AG04449 (cell line): ENCODE measurements around the gene ZDHHC4.
"Not testable (repeated sequence)": the region's sequence is repeated elsewhere in the genome, so short reads cannot be mapped to it uniquely, and the experiment has no call there.

ENCODE experiments used
- CTCF ChIA-PET: fragments of 350-600 bp; formaldehyde crosslinking; extraction: SDS; loops from one replicate; lab custom pipeline; 2021; ENCODE audit warnings: antibody characterized with exemption; lab: Yijun Ruan, JAX
- POLR2A ChIA-PET: fragments of 400-600, 350-600 bp; formaldehyde crosslinking; extraction: SDS; loops from one replicate; lab custom pipeline; 2020; ENCODE audit warnings: antibody characterized with exemption, inconsistent platforms; lab: Yijun Ruan, JAX
- DNase-seq: peaks from one replicate; pipeline ENCODE4 v3.0.0-alpha.2; 2010; ENCODE audit warnings: low read depth, low spot score
- H3K4me3 ChIP-seq: 2 replicates; pipeline ENCODE4 v1.5.1; 2011; ENCODE audit warnings: low read depth, mild to moderate bottlenecking, control low read depth, low read length
- TF ChIP-seq, protein P1 (sequence below): IDR thresholded peaks from one replicate; pipeline ENCODE4 v1.5.1; 2011; ENCODE audit warnings: mild to moderate bottlenecking, moderate library complexity, low read length, control low read depth, inconsistent platforms; ENCODE audit not compliant: insufficient read depth; ENCODE audit errors: missing control alignments

ZDHHC4 gene

DNA sequence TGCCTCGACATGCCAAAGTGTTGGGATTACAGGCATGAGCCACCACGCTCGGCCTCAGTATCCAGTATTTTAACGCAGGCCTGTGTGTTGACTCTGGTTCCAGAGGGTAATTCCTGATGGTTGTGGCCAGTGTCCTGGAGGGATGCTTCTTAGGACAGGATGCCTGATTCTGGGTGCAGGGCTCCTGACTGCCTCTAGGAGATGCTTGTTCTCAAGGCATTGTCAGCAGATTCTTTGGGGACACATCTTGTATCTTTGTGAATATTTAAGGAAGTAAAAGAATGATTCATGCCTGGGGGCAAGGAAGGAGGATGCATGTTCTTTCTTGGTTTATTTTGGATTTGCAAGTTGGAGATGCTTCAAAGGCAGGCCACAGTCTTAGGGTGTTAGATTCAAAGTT lies 2.2 kb downstream of the ZDHHC4 start:
- TF ChIP-seq, protein P1, sequence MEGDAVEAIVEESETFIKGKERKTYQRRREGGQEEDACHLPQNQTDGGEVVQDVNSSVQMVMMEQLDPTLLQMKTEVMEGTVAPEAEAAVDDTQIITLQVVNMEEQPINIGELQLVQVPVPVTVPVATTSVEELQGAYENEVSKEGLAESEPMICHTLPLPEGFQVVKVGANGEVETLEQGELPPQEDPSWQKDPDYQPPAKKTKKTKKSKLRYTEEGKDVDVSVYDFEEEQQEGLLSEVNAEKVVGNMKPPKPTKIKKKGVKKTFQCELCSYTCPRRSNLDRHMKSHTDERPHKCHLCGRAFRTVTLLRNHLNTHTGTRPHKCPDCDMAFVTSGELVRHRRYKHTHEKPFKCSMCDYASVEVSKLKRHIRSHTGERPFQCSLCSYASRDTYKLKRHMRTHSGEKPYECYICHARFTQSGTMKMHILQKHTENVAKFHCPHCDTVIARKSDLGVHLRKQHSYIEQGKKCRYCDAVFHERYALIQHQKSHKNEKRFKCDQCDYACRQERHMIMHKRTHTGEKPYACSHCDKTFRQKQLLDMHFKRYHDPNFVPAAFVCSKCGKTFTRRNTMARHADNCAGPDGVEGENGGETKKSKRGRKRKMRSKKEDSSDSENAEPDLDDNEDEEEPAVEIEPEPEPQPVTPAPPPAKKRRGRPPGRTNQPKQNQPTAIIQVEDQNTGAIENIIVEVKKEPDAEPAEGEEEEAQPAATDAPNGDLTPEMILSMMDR, result peak; percentile 4
- no peak overlapping the region for H3K4me3 ChIP-seq
- POLR2A ChIA-PET, result interaction anchor here (1.0 kb wide), 1 partner anchor 12 kb away, joined by 3 read pairs; no protein-coding TSS in a partner anchor
- DNase-seq, result no peak
- CTCF ChIA-PET, result interaction anchor here (2.0 to 2.8 kb wide), 2 partner anchors 11 to 63 kb away, joined by 4 to 24 read pairs; partner anchors contain the start of gene INTS15

DNA sequence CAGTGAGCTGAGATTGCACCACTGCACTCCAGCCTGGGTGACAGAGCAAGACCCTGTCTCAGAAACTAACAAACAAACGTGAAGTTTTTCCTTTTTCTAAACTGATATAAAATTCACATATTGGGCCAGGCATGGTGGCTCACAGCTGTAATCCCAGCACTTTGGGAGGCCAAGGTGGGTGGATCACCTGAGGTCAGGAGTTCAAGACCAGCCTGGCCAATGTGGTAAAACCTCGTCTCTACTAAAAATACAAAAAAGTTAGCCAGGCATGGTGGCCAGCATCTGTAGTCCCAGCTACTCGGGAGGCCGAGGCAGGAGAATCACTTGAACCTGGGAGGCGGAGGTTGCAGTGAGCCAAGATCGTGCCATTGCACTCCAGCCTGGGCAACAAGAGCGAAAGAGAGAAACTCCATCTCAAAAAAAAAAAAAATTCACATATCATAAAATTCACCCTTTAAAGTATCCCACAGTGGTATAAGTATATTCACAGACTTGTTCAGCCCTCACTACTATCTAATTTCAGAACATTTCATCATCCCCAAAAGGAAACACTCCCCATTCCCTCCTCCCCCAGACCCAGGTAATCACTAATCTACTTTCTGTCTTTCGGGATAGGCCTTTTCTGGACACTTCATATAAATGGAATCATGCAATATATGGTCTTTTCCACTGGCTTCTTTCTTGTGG lies 8.6 kb downstream of the ZDHHC4 start:
- not testable (repeated sequence) for DNase-seq, H3K4me3 ChIP-seq
- ChIA-PET CTCF (interaction anchor here (0.7 kb wide), 1 partner anchor 14 kb away, joined by 3 read pairs; no protein-coding TSS in a partner anchor), POLR2A (interaction anchor here (0.7 kb wide), 1 partner anchor 760 kb away, joined by 3 read pairs; no protein-coding TSS in a partner anchor)

DNA sequence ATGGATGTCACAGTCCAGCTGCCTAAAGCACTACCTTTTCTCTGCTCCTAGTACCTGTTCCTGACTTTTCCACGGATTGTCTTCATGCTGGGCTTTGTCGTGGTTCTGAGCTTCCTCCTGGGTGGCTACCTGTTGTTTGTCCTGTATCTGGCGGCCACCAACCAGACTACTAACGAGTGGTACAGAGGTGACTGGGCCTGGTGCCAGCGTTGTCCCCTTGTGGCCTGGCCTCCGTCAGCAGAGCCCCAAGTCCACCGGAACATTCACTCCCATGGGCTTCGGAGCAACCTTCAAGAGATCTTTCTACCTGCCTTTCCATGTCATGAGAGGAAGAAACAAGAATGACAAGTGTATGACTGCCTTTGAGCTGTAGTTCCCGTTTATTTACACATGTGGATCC lies 11.3 kb downstream of the ZDHHC4 start:
- CTCF ChIA-PET, result interaction anchor here (1.5 to 4.8 kb wide), 4 partner anchors 13 to 269 kb away, joined by 4 to 63 read pairs (median 6); partner anchors contain the start of gene ZDHHC4
- POLR2A ChIA-PET, result no interaction called here
- no peak for DNase-seq
- H3K4me3 ChIP-seq, result no peak overlapping the region
- TF ChIP-seq, protein P1, result no peak

GRCh38 chr7:6589151-6589828 lies 12.0 kb downstream of the ZDHHC4 start:
- CTCF ChIA-PET, result interaction anchor here (0.6 to 4.8 kb wide), 8 partner anchors 8 to 269 kb away, joined by 3 to 63 read pairs (median 6); partner anchors contain the start of gene ZDHHC4
- DNase-seq, result no peak
- POLR2A ChIA-PET, result interaction anchor here (0.6 to 2.0 kb wide), 4 partner anchors 11 to 23 kb away, joined by 3 to 21 read pairs (median 4); partner anchors contain the start of gene ZDHHC4
- TF ChIP-seq, protein P1, result no peak
- peak overlapping the region; percentile 93 for H3K4me3 ChIP-seq

- DNase-seq, result no peak
- H3K4me3 ChIP-seq, result peak within 1 kb of the TSS; percentile 93
- TF ChIP-seq, protein P1, result peak; percentile 53
- POLR2A ChIA-PET, result interaction anchor here (0.6 to 2.0 kb wide), 4 partner anchors 10 to 22 kb away, joined by 3 to 21 read pairs (median 4); partner anchors contain the start of gene ZDHHC4
- CTCF ChIA-PET, result interaction anchor here (0.6 to 4.8 kb wide), 13 partner anchors 9 to 268 kb away, joined by 3 to 63 read pairs (median 4); partner anchors contain the start of gene ZDHHC4
Observed at GRCh38 chr7:6589829-6590644, 12.8 kb downstream of the ZDHHC4 start, which contains the start of gene INTS15. TSS of gene INTS15 (plus strand) at chr7:6590021. CDS start at chr7:6590284, 263 bp downstream.

DNA sequence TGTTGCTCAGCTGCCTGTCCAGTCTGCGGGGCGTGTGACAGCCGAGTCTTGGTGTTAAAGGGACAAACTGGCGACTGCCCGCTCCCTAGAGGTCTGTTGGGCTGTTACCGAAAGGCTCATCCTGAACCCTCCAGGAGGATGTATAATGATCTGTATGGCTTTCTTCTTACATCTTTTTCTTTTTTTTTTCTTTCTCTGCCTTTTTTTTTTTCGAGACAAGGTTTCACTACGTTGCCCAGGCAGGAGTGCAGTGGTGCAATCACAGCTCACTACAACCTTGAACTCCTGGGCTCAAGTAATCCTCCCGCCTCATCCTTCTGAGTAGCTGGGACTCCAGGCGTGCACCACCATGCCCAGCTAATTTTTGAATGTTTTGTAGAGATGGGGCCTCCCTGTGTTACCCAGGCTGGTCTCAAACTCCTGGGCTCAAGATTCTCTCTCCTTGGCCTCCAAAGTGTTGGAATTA lies 13.4 kb downstream of the ZDHHC4 start:
- TF ChIP-seq, protein P1, result no peak
- POLR2A ChIA-PET, result interaction anchor here (2.0 kb wide), 1 partner anchor 14 kb away, joined by 21 read pairs; the partner anchor contains the start of gene ZDHHC4
- no peak for DNase-seq
- CTCF ChIA-PET, result interaction anchor here (0.6 to 4.8 kb wide), 10 partner anchors 10 to 81 kb away, joined by 3 to 63 read pairs (median 4); partner anchors contain the start of gene ZDHHC4
- peak overlapping the region; percentile 93 for H3K4me3 ChIP-seq
